ENCODE data around the gene FPGS.

GRCh38 chr9:127835991-127836516 lies 33.4 kb downstream of the FPGS start:
- TF ChIP-seq CTCF (IDR thresholded peaks at IDR 0.05), result no peak
- TF ChIP-seq POLR2AphosphoS5 (IDR thresholded peaks at IDR 0.05), result no peak

Measured in gastroesophageal sphincter (tissue), 3 donors.